DND-41 (cell line): ENCODE measurements around the gene EMC8.

Experiments used
- CTCF ChIP-seq: IDR thresholded peaks from 2 replicates; pipeline ENCODE4 v1.5.1; 2012; ENCODE audit warnings: borderline replicate concordance, low read length, moderate library complexity, mild to moderate bottlenecking; ENCODE audit not compliant: poor library complexity, severe bottlenecking; ENCODE audit errors: extremely low read depth
- EZH2 ChIP-seq: IDR thresholded peaks from 3 replicates; pipeline ENCODE4 v1.6.1; 2012; ENCODE audit warnings: borderline replicate concordance, low read depth, mild to moderate bottlenecking, moderate library complexity, low read length, inconsistent platforms; ENCODE audit not compliant: severe bottlenecking

- TF ChIP-seq EZH2 (no peak), CTCF (no peak)
Observed at GRCh38 chr16:85731179-85731578, 68.2 kb downstream of the EMC8 start.
